IPS-NIHi11 (cell line): ENCODE results near the gene EXO5.
"Not testable (repeated sequence)": the region's sequence is repeated elsewhere in the genome, so short reads cannot be mapped to it uniquely, and the experiment has no call there.

Experiments
- DNase-seq: peaks from one replicate; pipeline ENCODE4 v3.0.0; 2012; ENCODE audit warnings: mixed read lengths, low spot score

Gene EXO5

DNA sequence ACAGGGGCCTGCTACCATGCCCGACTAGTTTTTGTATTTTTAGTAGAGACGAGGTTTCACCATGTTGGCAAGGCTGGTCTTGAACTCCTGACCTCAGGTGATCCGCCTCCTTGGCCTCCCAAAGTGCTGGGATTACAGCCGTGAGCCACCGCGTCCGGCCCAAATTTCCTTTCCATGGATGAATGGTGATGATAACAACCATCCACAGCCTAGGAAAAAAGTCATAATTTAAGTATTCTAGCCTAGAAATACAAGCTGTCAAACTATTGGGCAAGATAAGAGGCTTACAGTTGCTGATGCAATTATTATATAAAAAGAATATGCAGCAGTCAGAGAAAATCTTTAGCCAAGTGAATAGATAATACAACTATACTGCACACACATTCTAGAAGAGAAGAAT lies 46.2 kb downstream of the EXO5 start:
- DNase-seq: not testable (repeated sequence)

DNA sequence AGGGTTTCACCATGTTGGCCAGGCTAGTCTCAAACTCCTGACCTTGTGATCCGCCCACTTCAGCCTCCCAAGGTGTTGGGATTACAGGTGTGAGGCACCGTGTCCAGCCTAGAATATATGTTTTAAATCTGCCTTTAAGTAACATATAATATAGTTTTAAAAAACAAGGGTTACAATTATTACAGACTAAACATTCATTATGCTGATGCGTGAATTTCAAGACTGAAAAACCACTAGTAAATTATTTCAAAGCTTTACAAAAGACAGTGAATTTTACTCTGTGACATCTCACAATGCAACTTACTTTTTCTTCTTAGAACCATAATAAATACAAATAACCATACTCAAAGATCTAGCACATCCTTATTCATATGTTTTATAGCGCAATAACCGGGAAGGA lies 47.6 kb downstream of the EXO5 start:
- DNase-seq: no peak

GRCh38 chr1:40558241-40558640 lies 49.7 kb downstream of the EXO5 start:
- DNase-seq: not testable (repeated sequence)

- no peak for DNase-seq
These were observed 53.6 kb downstream of the EXO5 start for GRCh38 chr1:40562185-40562584.

GRCh38 chr1:40563266-40563665 lies 54.7 kb downstream of the EXO5 start:
- peak; percentile 14 for DNase-seq

DNA sequence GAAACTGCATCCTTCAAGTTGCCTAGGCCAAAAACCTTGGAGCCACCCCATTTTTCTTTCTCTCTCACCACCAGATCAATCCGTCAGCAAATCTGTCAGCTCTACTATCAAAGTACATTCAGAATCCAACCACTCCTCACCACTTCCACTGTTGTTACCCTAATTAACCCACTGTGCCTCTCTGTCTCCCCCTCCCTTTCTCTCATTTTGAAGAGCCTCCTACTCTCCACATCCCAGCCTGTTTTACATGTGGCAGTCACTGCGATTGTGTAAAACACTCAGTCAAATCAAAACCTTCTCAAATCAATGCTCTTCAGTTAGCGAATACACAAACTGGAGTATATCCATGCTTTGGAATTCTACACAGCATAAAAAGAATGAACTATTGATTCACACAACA lies 55.9 kb downstream of the EXO5 start:
- DNase-seq: no peak

- DNase-seq: no peak
These were observed 56.3 kb downstream of the EXO5 start for GRCh38 chr1:40564913-40565312.
